MM.1S (cell line): ENCODE results near the gene PRG3.

Experiments
- CTCF ChIP-seq: fragments of 300-600 bp; sonication (generic); IDR thresholded peaks from 2 replicates; pipeline ENCODE4 v1.5.1; 2016; ENCODE audit warnings: antibody characterized with exemption, low read length, mixed read lengths
- EZH2 ChIP-seq: fragments of 300-600 bp; sonication (generic); optimal IDR thresholded peaks from 2 replicates; pipeline ENCODE3; 2017; ENCODE audit warnings: low read depth, mild to moderate bottlenecking, antibody characterized with exemption, low read length, mixed read lengths
- EZH2phosphoT487 ChIP-seq: fragments of 300-600 bp; sonication (generic); IDR thresholded peaks from 2 replicates; pipeline ENCODE4 v1.6.1; 2018; ENCODE audit warnings: antibody characterized with exemption, low read length

GRCh38 chr11:57409321-57410100 is 28.6 kb upstream of the PRG3 start:
- no peak for TF ChIP-seq CTCF
- TF ChIP-seq EZH2: no peak
- TF ChIP-seq EZH2phosphoT487: no peak
